ENCODE measurements around the gene GALNT2.

DNA sequence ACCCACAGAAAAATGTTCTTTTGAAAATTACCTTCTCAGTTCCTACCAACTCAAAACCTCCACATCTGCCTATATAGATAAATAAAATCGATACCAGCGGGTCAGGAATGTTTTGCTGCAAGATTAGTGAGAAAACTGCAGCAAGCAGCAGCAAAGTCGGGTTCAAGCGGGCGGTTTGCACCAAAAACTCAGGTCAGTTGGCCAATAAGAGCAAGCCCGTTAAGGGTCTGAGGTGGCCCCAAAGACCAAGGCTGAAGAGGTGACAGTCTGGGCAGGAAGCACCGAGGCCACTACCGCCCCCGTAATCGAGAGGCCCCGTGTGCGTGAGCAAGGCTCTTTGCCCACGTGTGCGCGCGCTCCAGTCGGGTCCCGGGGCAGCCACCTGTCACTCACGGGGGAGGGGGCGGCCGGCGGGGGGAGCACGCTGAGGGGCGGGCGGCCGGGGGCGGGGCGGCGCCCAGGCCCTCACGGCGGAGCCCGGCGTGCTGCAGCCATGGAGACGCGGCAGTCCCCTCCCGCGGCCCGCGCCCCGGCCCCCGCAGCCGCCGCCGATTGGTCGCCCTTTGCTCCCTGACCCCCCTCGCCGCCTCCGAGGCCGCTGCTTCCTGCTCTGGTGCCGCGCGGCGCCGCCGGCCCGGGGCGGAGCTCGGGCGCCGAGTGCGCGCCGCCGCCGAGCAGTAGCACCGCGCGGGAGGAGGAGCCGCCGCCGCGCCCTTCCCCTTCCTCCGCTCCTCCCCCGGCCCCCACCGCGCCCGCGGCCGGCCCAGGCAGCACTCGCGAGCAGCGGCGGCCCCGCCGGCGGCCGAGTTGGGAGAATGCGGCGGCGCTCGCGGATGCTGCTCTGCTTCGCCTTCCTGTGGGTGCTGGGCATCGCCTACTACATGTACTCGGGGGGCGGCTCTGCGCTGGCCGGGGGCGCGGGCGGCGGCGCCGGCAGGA lies at the start of gene GALNT2:
- TF ChIP-seq, protein P1, sequence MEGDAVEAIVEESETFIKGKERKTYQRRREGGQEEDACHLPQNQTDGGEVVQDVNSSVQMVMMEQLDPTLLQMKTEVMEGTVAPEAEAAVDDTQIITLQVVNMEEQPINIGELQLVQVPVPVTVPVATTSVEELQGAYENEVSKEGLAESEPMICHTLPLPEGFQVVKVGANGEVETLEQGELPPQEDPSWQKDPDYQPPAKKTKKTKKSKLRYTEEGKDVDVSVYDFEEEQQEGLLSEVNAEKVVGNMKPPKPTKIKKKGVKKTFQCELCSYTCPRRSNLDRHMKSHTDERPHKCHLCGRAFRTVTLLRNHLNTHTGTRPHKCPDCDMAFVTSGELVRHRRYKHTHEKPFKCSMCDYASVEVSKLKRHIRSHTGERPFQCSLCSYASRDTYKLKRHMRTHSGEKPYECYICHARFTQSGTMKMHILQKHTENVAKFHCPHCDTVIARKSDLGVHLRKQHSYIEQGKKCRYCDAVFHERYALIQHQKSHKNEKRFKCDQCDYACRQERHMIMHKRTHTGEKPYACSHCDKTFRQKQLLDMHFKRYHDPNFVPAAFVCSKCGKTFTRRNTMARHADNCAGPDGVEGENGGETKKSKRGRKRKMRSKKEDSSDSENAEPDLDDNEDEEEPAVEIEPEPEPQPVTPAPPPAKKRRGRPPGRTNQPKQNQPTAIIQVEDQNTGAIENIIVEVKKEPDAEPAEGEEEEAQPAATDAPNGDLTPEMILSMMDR (IDR thresholded peaks at IDR 0.05): no peak
- TF ChIP-seq EZH2 (IDR thresholded peaks at IDR 0.05; ENCODE audit: borderline replicate concordance, insufficient read depth, low read depth, low read length, poor library complexity, severe bottlenecking): no peak
